ENCODE measurements around the gene SPOCD1.

SPOCD1 gene

GRCh38 chr1:31785947-31786290, 29.9 kb downstream of the SPOCD1 start:
- FAIRE-seq = no peak

DNA sequence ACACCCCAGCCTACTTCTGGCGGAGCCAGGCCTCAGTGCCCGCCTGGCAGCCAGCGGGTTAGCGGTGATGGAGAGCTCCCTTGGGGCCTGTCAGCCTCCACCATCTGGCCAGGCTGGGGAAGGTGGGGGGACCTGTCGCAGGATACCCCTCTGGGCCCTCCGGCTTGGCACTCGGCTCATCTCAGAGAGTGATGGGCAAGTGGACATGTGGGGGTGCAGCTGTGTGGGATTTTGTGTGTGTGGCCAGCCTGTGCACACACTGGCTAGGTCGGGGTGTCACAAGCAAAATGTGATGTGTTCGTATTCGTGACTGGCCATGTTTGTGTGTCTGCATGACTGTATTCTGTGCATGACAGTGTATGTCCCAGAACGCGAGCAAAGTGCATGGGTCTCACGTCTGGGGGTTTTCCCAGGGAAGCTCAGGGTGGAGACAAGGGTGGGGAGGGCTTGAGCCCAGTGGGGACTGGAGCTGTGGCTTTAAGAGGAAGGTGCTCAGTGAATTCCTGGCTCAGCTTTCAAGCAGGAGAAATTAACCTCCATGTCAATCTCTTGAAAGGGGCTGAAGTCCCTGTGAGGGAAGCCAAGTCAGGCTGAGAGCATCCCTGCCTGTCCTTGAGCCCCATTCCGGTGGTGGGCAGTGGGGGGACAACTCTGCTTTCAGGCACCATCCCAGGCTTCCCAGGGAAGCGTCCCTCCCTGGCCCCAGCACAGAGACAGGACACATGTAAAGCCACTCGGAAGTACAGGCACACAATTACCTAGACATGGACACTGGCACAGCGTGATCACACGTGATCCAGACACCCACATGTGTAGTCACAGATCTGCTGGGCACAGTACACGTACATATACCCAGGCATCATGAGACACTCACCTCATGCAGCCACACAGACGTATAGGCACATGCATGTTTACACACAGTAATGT, 30.5 kb downstream of the SPOCD1 start:
- FAIRE-seq = no peak

DNA sequence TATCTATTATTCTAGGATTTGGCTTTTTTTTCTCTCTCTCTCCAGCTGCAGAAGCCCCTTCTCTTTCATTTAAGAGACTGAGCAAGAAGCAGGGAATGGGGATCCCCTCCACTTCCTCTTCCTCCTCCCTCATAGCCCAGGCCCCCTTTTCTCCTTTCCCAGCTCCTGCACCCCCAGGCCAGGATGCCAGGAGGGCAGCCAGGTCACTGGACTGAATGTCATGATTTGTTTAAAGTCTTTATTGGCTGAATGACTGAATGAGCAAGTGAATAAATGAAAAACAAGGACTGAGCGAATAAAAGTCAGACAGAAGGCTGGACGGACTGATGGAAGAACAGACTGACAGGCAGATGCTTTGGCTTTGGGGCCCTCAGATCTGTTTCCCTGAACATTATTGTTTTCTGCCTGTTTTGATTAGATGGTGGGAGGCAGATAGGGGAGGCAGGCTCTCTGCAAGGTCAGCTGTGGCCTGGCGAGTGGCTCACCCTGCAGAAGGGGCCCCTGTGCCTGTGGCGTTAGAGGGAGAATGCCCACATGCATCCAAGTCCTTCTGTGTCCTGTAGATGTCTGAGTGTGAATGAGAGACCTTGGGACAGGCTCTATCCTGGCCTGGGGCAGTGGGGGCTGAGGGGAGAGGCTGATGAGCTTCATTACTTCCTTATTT, 31.3 kb downstream of the SPOCD1 start:
- no peak for FAIRE-seq

GRCh38 chr1:31783846-31784245, 32.0 kb downstream of the SPOCD1 start:
- no peak for FAIRE-seq

DNA sequence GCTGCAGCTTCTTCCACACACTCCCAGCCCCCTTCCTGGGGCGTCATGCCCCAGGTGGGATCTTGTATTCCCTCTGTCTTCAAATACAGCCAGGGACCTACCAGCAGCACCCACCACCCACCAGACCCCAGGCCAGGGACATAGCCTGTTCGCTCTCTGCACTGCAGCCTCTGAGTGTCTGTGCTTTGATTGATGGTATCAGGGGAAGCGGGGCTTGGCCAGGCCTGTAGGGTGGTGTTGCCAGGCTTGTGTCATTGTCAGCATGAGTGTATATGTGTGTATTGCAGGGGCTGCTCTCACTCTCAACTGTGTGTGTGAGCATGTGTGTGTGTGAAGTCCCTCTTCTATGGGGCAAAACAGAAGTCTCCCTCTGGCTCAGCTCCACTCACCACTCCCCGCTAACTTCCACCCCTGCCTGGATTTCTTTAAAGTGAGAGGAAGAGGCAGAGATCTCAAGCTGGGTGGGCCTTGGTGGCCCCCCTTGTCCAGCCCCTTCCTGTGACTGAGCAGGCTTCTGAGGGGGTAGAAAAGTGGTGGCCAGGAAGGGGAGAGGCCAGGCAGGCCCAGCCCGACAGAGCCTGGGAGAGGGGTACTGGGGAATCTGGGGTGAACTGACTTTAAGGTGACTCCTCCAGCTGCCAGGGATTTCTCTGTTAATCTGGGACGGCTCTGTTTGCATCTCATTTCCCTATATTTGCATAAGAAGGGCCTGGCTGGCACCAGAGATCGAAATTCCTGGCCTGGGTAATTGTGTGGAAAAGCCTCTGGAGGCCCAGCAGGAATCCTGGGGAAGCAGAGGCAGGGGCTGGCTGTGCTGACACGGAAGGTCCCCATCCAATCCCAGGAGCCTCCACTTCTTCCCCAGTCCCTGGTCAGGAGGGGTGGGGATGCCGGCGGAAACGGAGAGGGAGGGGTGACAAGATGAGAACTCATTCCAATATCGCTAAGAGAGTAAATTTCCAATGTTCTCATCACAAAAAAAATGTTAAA, 33.1 kb downstream of the SPOCD1 start:
- no peak for FAIRE-seq

- no peak for FAIRE-seq
Measured at GRCh38 chr1:31781756-31782371, 34.0 kb downstream of the SPOCD1 start.

DNA sequence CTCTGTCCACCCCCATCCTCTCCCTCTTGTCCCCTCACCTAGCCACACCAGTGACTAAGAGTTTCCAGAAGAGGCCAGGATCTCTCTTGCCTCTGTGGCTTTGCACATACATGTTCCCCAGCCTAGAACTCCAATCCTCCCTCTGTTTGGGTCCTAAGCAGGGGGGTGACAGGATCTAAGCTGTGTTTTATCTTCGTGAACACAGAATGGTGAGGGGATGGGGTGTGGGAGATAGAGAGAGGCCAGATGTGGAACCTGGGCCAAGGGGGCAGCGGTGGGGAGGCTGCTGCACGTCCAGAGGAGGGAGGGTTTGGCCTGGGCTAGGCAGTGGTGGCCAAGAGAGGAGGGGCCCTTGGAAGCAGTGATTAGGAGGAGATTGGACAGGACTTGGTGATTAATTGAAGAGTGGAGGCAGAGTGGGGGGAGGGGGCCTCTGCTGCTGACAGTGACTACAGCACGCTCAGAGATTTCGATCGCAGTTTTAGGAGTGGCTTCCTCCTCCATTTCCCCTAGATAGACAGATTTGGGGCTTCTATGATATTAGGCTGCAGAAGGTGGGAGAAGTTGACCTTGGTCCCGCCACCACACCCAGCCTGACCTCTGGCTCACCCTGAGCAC, 34.6 kb downstream of the SPOCD1 start:
- no peak for FAIRE-seq

- no peak for FAIRE-seq
Measured at GRCh38 chr1:31780632-31781031, 35.2 kb downstream of the SPOCD1 start.

DNA sequence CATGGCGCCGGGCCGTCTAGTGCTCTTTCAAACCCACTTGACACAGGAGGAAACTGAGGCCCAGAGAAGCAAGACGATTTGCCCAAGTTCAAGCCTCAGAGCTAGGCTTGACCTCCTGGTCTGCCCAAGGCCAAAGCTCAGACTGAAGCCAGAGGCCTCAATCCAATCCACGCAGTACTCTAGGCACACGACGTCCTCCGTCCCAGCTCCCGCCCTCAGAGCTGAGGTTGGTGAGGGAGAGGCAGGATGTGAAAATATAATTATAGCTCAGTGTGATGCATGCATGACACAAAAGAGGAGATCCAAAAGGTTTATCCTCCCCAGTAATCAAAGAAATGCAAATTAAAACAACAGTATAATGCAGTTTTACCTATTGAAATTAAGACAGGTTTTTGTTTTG, 36.1 kb downstream of the SPOCD1 start:
- FAIRE-seq = no peak

DNA sequence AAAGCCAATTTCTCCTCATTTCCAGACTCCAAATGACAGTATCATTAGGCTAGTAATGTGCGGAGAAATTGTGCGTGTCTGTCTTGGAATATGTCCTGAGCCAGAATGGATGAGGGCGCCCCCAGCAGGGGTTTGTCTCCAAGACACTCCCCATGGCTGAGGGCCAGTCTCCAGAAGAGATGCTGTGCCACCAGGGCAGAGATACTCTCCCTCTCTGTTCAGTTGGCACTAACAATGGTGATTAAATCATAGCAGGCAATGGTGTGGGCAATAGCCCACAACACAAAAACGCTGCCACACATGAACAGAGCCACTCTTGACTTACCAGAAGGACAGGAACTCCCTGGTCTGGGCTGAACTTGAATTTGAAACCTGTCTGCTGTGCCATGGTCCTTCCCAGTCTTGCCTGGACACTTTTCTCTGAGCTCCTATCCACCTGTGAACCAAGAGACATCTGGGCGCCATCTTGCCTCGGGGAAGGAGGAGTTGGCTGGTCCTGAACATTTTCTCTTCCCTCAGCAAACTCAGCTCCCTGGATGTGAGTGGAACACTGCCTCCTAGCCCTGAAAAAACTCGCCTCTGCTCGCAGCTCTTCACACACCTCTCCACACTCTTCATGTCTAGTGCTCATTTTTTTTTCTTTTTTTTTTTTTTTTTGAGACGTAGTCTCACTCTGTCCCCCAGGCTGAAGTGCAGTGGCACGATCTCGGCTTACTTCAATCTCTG, 36.9 kb downstream of the SPOCD1 start:
- no peak for FAIRE-seq

DNA sequence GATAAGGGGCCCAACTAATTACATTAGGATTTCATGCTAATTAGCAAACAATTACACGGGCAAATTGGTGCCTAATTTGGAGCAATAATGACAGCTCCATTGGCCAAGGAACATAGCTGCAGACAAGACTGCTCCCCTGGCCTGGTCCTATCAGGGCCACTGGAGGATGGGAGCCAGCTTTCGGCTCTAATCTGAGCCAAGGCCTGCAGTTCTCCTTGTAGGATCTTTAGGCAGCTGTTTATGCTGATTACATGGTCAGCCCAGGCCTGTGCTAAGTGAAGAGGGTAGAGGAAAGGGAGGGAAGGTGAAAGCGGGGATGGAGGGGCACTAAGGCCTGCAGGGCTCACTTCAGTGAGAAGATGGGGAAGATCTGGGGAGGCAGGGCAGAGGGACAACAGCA, 39.3 kb downstream of the SPOCD1 start:
- FAIRE-seq = no peak

DNA sequence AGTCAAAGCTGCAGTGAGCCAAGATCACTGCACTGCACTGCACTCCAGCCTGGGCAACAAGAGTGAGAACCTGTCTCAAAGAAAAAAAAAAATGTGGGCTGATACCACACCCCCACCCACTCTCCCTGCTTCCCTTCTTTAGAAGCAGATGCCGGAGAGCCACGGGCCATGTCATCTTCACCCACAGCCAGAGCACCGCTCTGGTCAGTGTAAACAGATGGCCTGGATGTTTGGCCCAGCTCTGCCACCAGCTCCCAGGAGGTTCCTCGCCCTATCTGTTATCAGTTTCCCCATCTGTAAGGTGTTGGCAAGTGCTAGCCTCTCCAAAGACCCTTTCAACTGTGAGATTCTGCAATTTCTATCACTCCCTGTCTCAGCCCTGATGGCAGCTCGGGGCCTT, 39.8 kb downstream of the SPOCD1 start:
- no peak for FAIRE-seq

DNA sequence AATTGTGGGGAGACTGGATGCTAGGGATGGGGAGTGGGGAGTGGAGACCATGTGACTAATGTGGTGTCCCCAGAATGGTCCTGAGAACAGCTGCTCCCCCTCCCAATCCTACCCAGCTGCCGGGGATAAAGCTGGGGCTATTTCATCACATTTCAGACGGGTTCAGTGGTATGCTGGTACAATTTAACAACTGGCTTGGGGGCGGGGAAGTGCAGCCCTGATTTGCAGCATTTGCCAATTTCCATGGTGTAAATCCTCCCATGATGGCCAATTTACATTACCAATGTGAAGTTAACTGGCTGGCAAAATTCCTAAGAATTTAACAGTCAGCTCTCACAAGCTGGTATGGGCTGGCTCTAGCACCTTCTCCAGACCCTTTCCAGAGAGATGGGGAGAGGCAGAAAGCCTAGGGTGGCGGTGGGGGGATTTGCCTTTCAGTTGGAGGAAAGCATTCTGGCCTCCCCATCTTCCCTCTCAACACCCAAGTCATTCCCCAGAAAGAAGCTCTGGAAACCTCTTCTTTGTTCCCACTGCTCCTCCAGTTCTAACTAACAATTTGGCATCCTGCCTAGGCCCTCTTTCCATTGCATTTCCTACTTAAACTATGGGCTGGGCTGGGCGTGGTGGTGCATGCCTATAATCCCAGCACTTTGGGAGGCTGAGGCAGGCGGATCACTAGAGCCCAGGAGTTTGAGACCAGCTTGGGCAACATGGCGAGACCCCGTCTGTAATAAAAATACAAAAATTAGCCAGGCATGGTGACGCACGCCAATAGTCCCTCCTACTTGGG, 40.4 kb downstream of the SPOCD1 start:
- no peak for FAIRE-seq

- FAIRE-seq = no peak
Measured at GRCh38 chr1:31774495-31774894, 41.3 kb downstream of the SPOCD1 start.

DNA sequence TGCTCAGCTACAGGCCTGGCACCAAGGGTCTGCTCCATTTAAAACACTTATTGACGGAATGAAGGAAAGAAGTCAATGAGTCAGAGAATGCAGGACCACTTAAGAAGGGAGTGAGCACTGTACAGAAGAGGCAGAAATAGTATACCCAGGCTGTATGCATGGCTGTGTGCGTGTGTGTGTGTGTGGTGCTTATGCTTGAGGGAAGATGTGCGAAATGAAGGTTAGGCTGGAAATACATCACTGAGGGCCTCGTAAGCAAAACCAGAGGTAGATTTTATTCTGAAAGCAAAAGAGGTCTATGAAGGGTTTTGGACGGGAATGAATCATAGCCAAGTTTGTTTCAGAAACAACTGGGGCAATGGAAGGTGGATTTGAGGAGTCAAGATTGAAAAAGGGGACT, 42.0 kb downstream of the SPOCD1 start:
- FAIRE-seq = no peak

DNA sequence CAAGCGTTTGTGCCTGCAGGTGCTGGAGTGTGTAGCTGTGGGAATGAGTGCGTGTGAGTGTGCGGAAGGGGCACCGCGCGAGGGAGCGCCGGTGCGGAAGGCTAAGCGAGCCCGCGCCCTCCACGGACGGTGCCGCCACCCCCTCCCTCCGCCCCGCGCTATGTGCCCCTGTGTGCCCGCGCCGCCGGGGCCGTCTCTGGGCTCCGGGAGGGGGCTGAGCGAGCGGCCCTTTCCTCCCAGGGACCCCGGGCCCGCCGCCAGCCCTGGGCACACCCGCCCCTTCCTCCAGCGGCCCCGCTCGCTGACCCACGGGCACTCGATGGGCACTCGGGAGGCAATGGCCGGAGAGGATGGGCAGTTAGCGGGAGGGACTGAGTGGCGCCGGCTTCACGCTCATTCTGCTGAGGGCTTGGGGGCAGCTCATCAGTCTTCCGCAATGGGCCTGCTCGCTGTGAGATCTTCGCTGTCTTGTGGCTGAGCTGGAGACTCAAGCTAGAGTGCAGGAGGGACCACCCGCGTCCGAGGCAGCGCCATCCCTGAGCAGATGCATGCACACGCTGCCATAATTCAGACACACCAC, 43.1 kb downstream of the SPOCD1 start:
- FAIRE-seq = no peak

- no peak for FAIRE-seq
Measured at GRCh38 chr1:31771891-31772668, 43.7 kb downstream of the SPOCD1 start.

DNA sequence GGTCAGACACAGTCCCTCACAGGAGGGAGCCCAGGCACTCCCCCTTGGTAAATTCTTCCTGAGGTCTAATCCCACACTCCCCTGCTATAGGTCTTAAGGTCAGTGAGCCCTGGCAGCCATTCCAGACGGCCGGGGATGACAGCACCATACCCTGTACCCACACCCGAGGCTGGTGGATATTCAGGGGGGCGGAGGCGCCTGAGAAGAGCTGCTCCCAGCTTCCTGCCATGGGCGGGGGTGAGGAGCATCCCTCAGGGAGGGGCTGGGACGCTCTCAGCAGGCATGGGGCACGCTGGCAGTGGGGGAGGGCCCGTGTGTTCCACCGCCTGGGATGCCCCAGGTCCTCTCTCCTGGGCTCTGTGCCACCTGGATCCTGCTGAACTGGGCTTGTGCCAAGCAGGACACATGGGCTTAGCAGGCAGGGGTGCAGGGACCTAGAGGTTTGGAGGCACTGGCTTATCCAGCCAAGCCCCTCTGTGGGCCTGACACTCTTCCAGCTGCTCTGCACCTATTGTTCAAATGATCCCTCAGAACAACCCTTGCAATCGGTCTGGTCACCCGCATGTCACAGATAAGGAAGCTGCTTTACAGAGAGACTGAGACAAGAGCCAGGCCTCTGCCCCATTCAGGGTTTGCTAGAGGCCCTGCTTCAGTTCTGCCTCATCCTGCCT, 46.0 kb downstream of the SPOCD1 start:
- FAIRE-seq = no peak
